GM21447 (cell line): Measurements from ENCODE around the gene PIGZ.

Experiments used
- ATAC-seq: cut with Tn5 transposase; IDR thresholded peaks from one replicate; pipeline ENCODE4 v1.9.1; 2021; ENCODE audit not compliant: unreplicated experiment

PIGZ gene

GRCh38 chr3:196916995-196917394, 51.6 kb downstream of the PIGZ start:
- ATAC-seq: no peak

GRCh38 chr3:196916221-196916620, 52.4 kb downstream of the PIGZ start:
- ATAC-seq: no peak

GRCh38 chr3:196915375-196915774, 53.3 kb downstream of the PIGZ start:
- ATAC-seq: no peak

GRCh38 chr3:196914866-196915265, 53.8 kb downstream of the PIGZ start:
- ATAC-seq: no peak

- ATAC-seq: no peak
Measured at GRCh38 chr3:196903740-196904139, 64.9 kb downstream of the PIGZ start.

- ATAC-seq: no peak
Measured at GRCh38 chr3:196902296-196902695, 66.3 kb downstream of the PIGZ start.

- ATAC-seq: no peak
Measured at GRCh38 chr3:196901768-196902167, 66.9 kb downstream of the PIGZ start.
